ENCODE measurements around the gene SYTL2. TPM values are rescaled to one million over a fixed set of nuclear protein-coding genes. Genes with fewer than 3 reads are reported as not detected.
"Not testable (repeated sequence)": the region's sequence is repeated elsewhere in the genome, so short reads cannot be mapped to it uniquely, and the experiment has no call there.

The SYTL2 gene
- total RNA-seq, 2 donors from 2014 or later: 168 to 170 TPM

GRCh38 chr11:85779956-85780640, 30.8 kb downstream of the SYTL2 start:
- no peak for TF ChIP-seq CTCF (IDR thresholded peaks at IDR 0.05)
- no peak overlapping the region for H3K9ac ChIP-seq (ENCODE audit: low read depth in 2 of 2, low read length in 2 of 2)
- H3K27me3 ChIP-seq: no peaks in the 10 kb centered on the region
- DNase-seq: no peak
- peaks cover 8% of the 10 kb centered on the region for H3K4me1 ChIP-seq
- peak overlapping the region; percentile 62 for H3K27ac ChIP-seq
- no peaks in the 10 kb centered on the region for H3K9me3 ChIP-seq
- no peaks in the 10 kb centered on the region for H3K36me3 ChIP-seq
- no peak overlapping the region for H3K4me3 ChIP-seq
- intact Hi-C loops (cut with DNase I): no loop called here

- H3K9ac ChIP-seq (ENCODE audit: low read depth in 2 of 2, low read length in 2 of 2); H3K27me3 ChIP-seq; H3K36me3 ChIP-seq; DNase-seq; H3K9me3 ChIP-seq; H3K27ac ChIP-seq; intact Hi-C loops (cut with DNase I); H3K4me3 ChIP-seq: not testable (repeated sequence)
- peaks cover 10% of the 10 kb centered on the region for H3K4me1 ChIP-seq
These were observed 33.4 kb downstream of the SYTL2 start for GRCh38 chr11:85777603-85777972.

- Histone ChIP-seq H3K9me3 (no peaks in the 10 kb centered on the region), H3K36me3 (no peaks in the 10 kb centered on the region), H3K9ac (ENCODE audit: low read depth in 2 of 2, low read length in 2 of 2) (no peak overlapping the region), H3K27me3 (no peaks in the 10 kb centered on the region), H3K4me3 (no peak overlapping the region), H3K4me1 (peaks cover 10% of the 10 kb centered on the region), H3K27ac (no peak overlapping the region)
- TF ChIP-seq CTCF (IDR thresholded peaks at IDR 0.05): no peak
- DNase-seq: no peak
- intact Hi-C loops (cut with DNase I): no loop called here
These were observed 33.9 kb downstream of the SYTL2 start for GRCh38 chr11:85776951-85777602.

- no peak for DNase-seq
- no peaks in the 10 kb centered on the region for H3K9me3 ChIP-seq
- TF ChIP-seq CTCF (IDR thresholded peaks at IDR 0.05): no peak
- intact Hi-C loops (cut with DNase I): no loop called here
- peak overlapping the region; percentile 77 for H3K27ac ChIP-seq
- no peaks in the 10 kb centered on the region for H3K36me3 ChIP-seq
- H3K27me3 ChIP-seq: no peaks in the 10 kb centered on the region
- no peak overlapping the region for H3K4me3 ChIP-seq
- peaks cover 5% of the 10 kb centered on the region for H3K4me1 ChIP-seq
- H3K9ac ChIP-seq (ENCODE audit: low read depth in 2 of 2, low read length in 2 of 2): peak overlapping the region in 1 of 2 donors; percentile 57
These were observed 36.5 kb downstream of the SYTL2 start for GRCh38 chr11:85774256-85775101.

GRCh38 chr11:85772695-85773094, 38.2 kb downstream of the SYTL2 start:
- Histone ChIP-seq H3K36me3 (no peaks in the 10 kb centered on the region), H3K27ac (no peak overlapping the region), H3K4me1 (peaks cover 5% of the 10 kb centered on the region), H3K9ac (ENCODE audit: low read depth in 2 of 2, low read length in 2 of 2) (no peak overlapping the region), H3K4me3 (no peak overlapping the region), H3K27me3 (no peaks in the 10 kb centered on the region), H3K9me3 (no peaks in the 10 kb centered on the region)
- intact Hi-C loops (cut with DNase I): no loop called here
- no peak for TF ChIP-seq CTCF (IDR thresholded peaks at IDR 0.05)
- no peak for DNase-seq

Measured in colonic mucosa (tissue), 4 donors.